ENCODE results near the gene TCF4.

- no peak for TF ChIP-seq CTCF (conservative IDR thresholded peaks at IDR 0.05; ENCODE audit: low read depth, low read length)
- no peak for TF ChIP-seq EZH2 (IDR thresholded peaks at IDR 0.05; ENCODE audit: borderline replicate concordance, low read depth, low read length, poor library complexity, severe bottlenecking)
These were observed 110.5 kb downstream of the TCF4 start for GRCh38 chr18:55477499-55477859.

Data from A673 (cell line).